K562 (cell line): ENCODE data around the gene NRCAM. TPM values are rescaled to one million over a fixed set of nuclear protein-coding genes. Genes with fewer than 3 reads are reported as not detected.
A peak's percentile ranks its signal among the peaks of the same experiment; 100 is the strongest.

Source experiments
- ATAC-seq: fragments of 200-7000 bp; cut with Tn5 transposase; 3 replicates; pipeline ENCODE4 v1.9.1; 2020; ENCODE audit warnings: moderate library complexity
- BruUV-seq: library from RNA; stranded (reverse); fragments of 400-500 nt; replicated peaks from 2 replicates; lab custom pipeline; 2021; lab: Mats Ljungman, UMichigan
- CTCF ChIA-PET: fragments of 300-600 bp; formaldehyde crosslinking; extraction: SDS; loops from one replicate; lab custom pipeline; 2021; ENCODE audit warnings: low intra/inter-chr PET ratio; lab: Yijun Ruan, JAX
- POLR2A ChIA-PET: fragments of 300-600, 350-650 bp; sonication (Branson Sonifier 250); formaldehyde crosslinking; extraction: SDS; loops from one replicate; lab custom pipeline; 2021; ENCODE audit warnings: antibody characterized with exemption, inconsistent platforms; lab: Yijun Ruan, JAX
- DNase-seq, 4 experiments: peaks; one replicate each; pipeline versions ENCODE4 v3.0.0 to v3.0.0-alpha.2; 2011 to 2018; ENCODE audit warnings: low spot score in 3 of 4, mixed read lengths in 3 of 4; ENCODE audit errors: extremely low read depth in 1 of 4
- FAIRE-seq: peaks from 2 replicates; lab custom pipeline; 2011; peaks lifted over from hg19 to GRCh38; lab: Jason Lieb, UNC
- H2AFZ ChIP-seq: 2 replicates; pipeline ENCODE4 v1.6.0; 2011; ENCODE audit warnings: low read depth, low read length, control low read depth, inconsistent platforms
- H3K27ac ChIP-seq: fragments of 200-600 bp; 3 replicates; pipeline ENCODE4 v1.8.0; 2011; ENCODE audit warnings: low read depth, mild to moderate bottlenecking, control low read depth, inconsistent platforms, low read length, moderate library complexity, mixed read lengths; ENCODE audit errors: extremely low read depth
- H3K27me3 ChIP-seq, 2 experiments: fragments of 300-600 bp in 1 of 2; 2 replicates in 1 of 2; 3 replicates in 1 of 2; pipeline versions ENCODE4 v1.6.0 to v1.8.0; 2011; ENCODE audit warnings: inconsistent platforms in 2 of 2, low read length in 2 of 2, mild to moderate bottlenecking in 1 of 2, mixed read lengths in 1 of 2, moderate library complexity in 1 of 2; ENCODE audit not compliant: control insufficient read depth in 2 of 2, insufficient read depth in 2 of 2
- H3K36me3 ChIP-seq: fragments of 300-600 bp; 3 replicates; pipeline ENCODE4 v1.8.0; 2011; ENCODE audit warnings: mild to moderate bottlenecking, low read length, inconsistent platforms; ENCODE audit not compliant: control insufficient read depth, insufficient read depth
- H3K4me1 ChIP-seq, 2 experiments: fragments of 200-600 bp in 1 of 2; replicated peaks in 1 of 2; 2 replicates in 1 of 2; 3 replicates in 1 of 2; pipeline versions ENCODE4 v1.5.1 to v1.8.0; 2011; ENCODE audit warnings: inconsistent platforms in 2 of 2, low read length in 2 of 2, mild to moderate bottlenecking in 1 of 2, mixed read lengths in 1 of 2, moderate library complexity in 1 of 2; ENCODE audit not compliant: control insufficient read depth in 2 of 2, insufficient read depth in 2 of 2
- H3K4me2 ChIP-seq: 2 replicates; pipeline ENCODE4 v1.6.1; 2011; ENCODE audit warnings: low read length, control low read depth, inconsistent platforms, mixed read lengths; ENCODE audit not compliant: insufficient read depth
- H3K4me3 ChIP-seq: fragments of 200-600 bp; sonication (generic), shearing (Covaris generic); 2 replicates; pipeline ENCODE4 v1.5.1; 2016; ENCODE audit warnings: control low read depth, inconsistent platforms
- H3K79me2 ChIP-seq: fragments of 200-600 bp; 3 replicates; pipeline ENCODE4 v1.8.0; 2011; ENCODE audit warnings: low read length, inconsistent platforms; ENCODE audit not compliant: control insufficient read depth, insufficient read depth
- H3K9ac ChIP-seq, 2 experiments: 2 replicates each; pipeline versions ENCODE4 v1.6.0 to v1.6.1; 2011; ENCODE audit warnings: low read depth in 2 of 2, low read length in 2 of 2, control low read depth in 1 of 2, inconsistent platforms in 1 of 2, mild to moderate bottlenecking in 1 of 2, mixed read lengths in 1 of 2; ENCODE audit not compliant: insufficient read depth in 1 of 2
- H3K9me1 ChIP-seq: one replicate; pipeline ENCODE4 v1.6.0; 2011; ENCODE audit warnings: inconsistent platforms, mild to moderate bottlenecking, low read length, moderate library complexity; ENCODE audit not compliant: control insufficient read depth, insufficient read depth
- H3K9me3 ChIP-seq: replicated peaks from 2 replicates; pipeline ENCODE4 v1.5.1; 2011; ENCODE audit warnings: low read depth, low read length, inconsistent platforms; ENCODE audit not compliant: control insufficient read depth, insufficient read depth
- H4K20me1 ChIP-seq: replicated peaks from 2 replicates; pipeline ENCODE4 v1.6.1; 2011; ENCODE audit warnings: low read length, inconsistent platforms, mixed read lengths; ENCODE audit not compliant: control insufficient read depth, insufficient read depth
- U2AF2 ChIP-seq: fragments of 200-400 bp; formaldehyde crosslinking; optimal IDR thresholded peaks from 2 replicates; pipeline ENCODE3; 2017; ENCODE audit warnings: low read depth, mild to moderate bottlenecking, low read length
- WGBS: fragments of 100-300 bp; shearing (Covaris generic); methylation state at CpG from one replicate; pipeline ENCODE4 v1.1.6; 2016; ENCODE audit warnings: low coverage, mixed read lengths; ENCODE audit not compliant: insufficient coverage; ENCODE audit errors: missing lambda C conversion rate; 5-methylcytosine and 5-hydroxymethylcytosine counted together
- in situ Hi-C: fragments of 300-500 bp; cut with MboI; formaldehyde crosslinking; loops from 4 replicates; pipeline ENCODE4 v1.15.0; 2018; ENCODE audit warnings: inconsistent platforms, mixed read lengths
- intact Hi-C: fragments of 100-400 bp; cut with micrococcal nuclease; formaldehyde crosslinking; loops from 2 replicates; pipeline ENCODE4 v1.14.2; 2022
- polyA plus RNA-seq, 8 experiments: library from polyadenylated mRNA; depleted of rRNA in 4 of 8; stranded (reverse) in 5 of 8; unstranded in 3 of 8; fragments of >200 nt; fragmentation: Nextera tagmentation in 2 of 8; fragmentation: Illumina TruSeq in 1 of 8; extraction: Ambion mirVana in 2 of 8; extraction: Trizol in 1 of 8; gene quantifications; 2 replicates each; pipeline versions ENCODE4 v1.2.1 to v1.2.3, GENCODE V29; 2011 to 2014; ENCODE audit warnings: inconsistent platforms in 1 of 8, missing spikeins in 1 of 8
- total RNA-seq, 7 experiments: library from RNA; depleted of rRNA in 6 of 7; stranded (reverse); fragments of >200 nt in 6 of 7; fragmentation: Illumina TruSeq in 2 of 7; extraction: Trizol in 2 of 7; gene quantifications; 2 replicates each; pipeline versions ENCODE4 v1.2.1 to v1.2.3, GENCODE V29; 2011 to 2021; ENCODE audit warnings: low replicate concordance in 1 of 7
- TF ChIP-seq, protein P1 (sequence below): fragments of 450-650 bp; IDR thresholded peaks from 2 replicates; pipeline ENCODE4 v1.6.1; 2018; ENCODE audit not compliant: partially characterized antibody

The NRCAM gene
- total and polyA plus RNA-seq, 9 of the 15 experiments (the other 6 are each of a cell fraction or from before 2014, with no cell fraction given) = 0.03 to 0.54 (median 0.12) TPM; not detected in 1

DNA sequence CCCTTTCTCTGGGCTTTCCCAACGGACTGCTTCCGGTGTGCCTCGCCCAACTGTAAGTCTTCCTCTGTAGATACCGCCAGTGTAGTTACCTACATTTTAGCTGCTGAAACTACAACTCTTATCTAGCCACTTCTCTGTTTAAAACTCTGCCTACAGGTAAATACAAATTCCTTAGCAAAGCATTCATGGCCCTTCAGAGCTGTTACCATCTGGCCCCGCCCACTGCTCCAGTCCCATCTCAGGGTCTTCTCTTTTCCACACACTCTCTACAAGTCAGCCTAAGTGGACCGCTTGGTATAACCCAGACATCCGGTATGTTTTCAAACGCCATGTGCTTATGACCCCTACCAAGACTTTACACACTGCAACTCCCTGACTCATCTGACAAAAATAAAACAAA lies 285.1 kb downstream of the NRCAM start:
- peak; percentile 44 for ATAC-seq
- no peaks in the 10 kb centered on the region; a peak in 2 of 5 replicates for H3K27me3 ChIP-seq
- in situ Hi-C loops = loop anchor here (10.0 kb wide), 1 partner anchor 314 kb away; no protein-coding TSS in a partner anchor
- no peak overlapping the region for H3K4me2 ChIP-seq
- H3K4me1 ChIP-seq = no peaks in the 10 kb centered on the region
- ChIA-PET POLR2A (interaction anchor here (0.5 to 0.7 kb wide), 2 partner anchors 12 to 198 kb away, joined by 4 to 5 read pairs; no protein-coding TSS in a partner anchor), CTCF (interaction anchor here (1.3 kb wide), 1 partner anchor 10 kb away, joined by 3 read pairs; no protein-coding TSS in a partner anchor)
- H2AFZ ChIP-seq = no peak overlapping the region
- no peaks in the 10 kb centered on the region for H3K9me3 ChIP-seq
- no peaks in the 10 kb centered on the region for H3K36me3 ChIP-seq
- no peak overlapping the region for H3K9ac ChIP-seq
- no peak for DNase-seq
- no peaks in the 10 kb centered on the region for H3K9me1 ChIP-seq
- WGBS = 58% methylated on average over 8 of the region's 8 CpGs
- no peak overlapping the region for H3K4me3 ChIP-seq
- no peak for FAIRE-seq
- no peaks in the 10 kb centered on the region for H4K20me1 ChIP-seq
- TF ChIP-seq, protein P1, sequence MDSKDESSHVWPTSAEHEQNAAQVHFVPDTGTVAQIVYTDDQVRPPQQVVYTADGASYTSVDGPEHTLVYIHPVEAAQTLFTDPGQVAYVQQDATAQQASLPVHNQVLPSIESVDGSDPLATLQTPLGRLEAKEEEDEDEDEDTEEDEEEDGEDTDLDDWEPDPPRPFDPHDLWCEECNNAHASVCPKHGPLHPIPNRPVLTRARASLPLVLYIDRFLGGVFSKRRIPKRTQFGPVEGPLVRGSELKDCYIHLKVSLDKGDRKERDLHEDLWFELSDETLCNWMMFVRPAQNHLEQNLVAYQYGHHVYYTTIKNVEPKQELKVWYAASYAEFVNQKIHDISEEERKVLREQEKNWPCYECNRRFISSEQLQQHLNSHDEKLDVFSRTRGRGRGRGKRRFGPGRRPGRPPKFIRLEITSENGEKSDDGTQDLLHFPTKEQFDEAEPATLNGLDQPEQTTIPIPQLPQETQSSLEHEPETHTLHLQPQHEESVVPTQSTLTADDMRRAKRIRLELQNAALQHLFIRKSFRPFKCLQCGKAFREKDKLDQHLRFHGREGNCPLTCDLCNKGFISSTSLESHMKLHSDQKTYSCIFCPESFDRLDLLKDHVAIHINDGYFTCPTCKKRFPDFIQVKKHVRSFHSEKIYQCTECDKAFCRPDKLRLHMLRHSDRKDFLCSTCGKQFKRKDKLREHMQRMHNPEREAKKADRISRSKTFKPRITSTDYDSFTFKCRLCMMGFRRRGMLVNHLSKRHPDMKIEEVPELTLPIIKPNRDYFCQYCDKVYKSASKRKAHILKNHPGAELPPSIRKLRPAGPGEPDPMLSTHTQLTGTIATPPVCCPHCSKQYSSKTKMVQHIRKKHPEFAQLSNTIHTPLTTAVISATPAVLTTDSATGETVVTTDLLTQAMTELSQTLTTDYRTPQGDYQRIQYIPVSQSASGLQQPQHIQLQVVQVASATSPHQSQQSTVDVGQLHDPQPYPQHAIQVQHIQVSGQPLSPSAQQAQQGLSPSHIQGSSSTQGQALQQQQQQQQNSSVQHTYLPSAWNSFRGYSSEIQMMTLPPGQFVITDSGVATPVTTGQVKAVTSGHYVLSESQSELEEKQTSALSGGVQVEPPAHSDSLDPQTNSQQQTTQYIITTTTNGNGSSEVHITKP = peak; percentile 19
- TF ChIP-seq U2AF2 = no peak
- BruUV-seq = no TSS peak
- H3K27ac ChIP-seq = no peak overlapping the region
- H3K79me2 ChIP-seq = no peaks in the 10 kb centered on the region
- intact Hi-C loops = no loop called here
